ENCODE measurements around the gene STOML1. TPM values are rescaled to one million over a fixed set of nuclear protein-coding genes. Genes with fewer than 3 reads are reported as not detected.

STOML1 gene
- total and polyA plus RNA-seq, 10 of the 15 experiments (the other 5 are each of a cell fraction or from before 2014, with no cell fraction given) = 0.14 to 13.6 (median 8.3) TPM

DNA sequence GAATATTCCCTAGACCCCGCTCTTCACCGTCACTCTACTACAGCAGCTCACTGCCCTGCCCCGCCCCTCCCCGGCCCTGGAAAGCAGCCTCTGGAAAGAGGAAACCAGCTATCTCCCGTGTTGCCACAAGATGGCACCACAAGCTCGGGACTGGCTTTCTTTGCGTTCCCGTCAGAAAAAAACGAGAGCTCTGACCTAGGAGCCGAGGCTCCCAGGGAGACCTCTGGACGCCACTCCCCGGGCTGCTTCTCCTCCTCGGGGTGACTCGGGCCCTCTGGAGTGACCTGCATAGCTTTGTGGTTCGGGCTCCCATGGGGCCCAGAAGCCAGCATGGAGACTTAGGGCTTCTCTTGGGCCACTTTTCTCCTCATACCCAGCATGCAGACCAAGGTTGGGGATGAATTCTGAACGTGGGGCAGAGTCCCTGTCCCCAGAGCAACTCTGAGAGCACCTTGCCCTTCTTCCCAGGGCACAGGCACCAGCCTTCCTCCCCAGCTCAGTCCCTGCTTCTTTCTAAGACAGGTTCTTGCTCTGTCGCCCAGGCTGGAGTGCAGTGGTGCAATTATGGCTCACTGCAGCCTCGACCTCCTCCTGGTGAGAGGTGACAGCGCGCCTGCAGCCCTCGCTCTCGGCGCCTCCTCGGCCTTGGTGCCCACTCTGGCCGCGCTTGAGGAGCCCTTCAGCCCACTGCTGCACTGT, 19.0 kb downstream of the STOML1 start:
- no peak for DNase-seq (ENCODE audit: low read depth, low spot score)
- Histone ChIP-seq H3K27ac (ENCODE audit: control insufficient read depth, insufficient read depth) (no peak overlapping the region), H3K4me3 (no peak overlapping the region), H3K27me3 (replicated peaks in 1 of 2; ENCODE audit: control insufficient read depth in 2 of 2, insufficient read depth in 2 of 2, low read length in 1 of 2) (no peaks in the 10 kb centered on the region), H3K4me2 (ENCODE audit: control insufficient read depth, insufficient read depth) (peak overlapping the region; percentile 84), H3K9ac (ENCODE audit: control insufficient read depth, insufficient read depth, low read length) (peak overlapping the region; percentile 9; the same call in 1 of the 2 replicates), H2AFZ (ENCODE audit: control insufficient read depth, low read depth, low read length) (peak overlapping the region; percentile 87), H3K79me2 (ENCODE audit: control insufficient read depth, insufficient read depth, low read length) (no peaks in the 10 kb centered on the region), H4K20me1 (ENCODE audit: control insufficient read depth, insufficient read depth) (no peaks in the 10 kb centered on the region), H3K4me1 (ENCODE audit: control insufficient read depth, insufficient read depth, low read length) (peaks cover 6% of the 10 kb centered on the region; the same call in 1 of the 2 replicates), H3K36me3 (ENCODE audit: control insufficient read depth in 2 of 2, insufficient read depth in 2 of 2, low read length in 1 of 2) (no peaks in the 10 kb centered on the region), H3K9me3 (replicated peaks; ENCODE audit: control insufficient read depth, insufficient read depth, low read length) (no peaks in the 10 kb centered on the region; the same call in 2 of the 3 replicates)
- CTCF ChIA-PET = interaction anchor here (0.6 to 5.9 kb wide), 39 partner anchors 9 to 387 kb away, joined by 3 to 63 read pairs (median 6); partner anchors contain the start of genes PML, STOML1 and TBC1D21
- RAD21 ChIA-PET (ENCODE audit: unreplicated experiment) = interaction anchor here (0.6 to 2.7 kb wide), 31 partner anchors 9 to 394 kb away, joined by 3 to 28 read pairs (median 4); partner anchors contain the start of genes CYP11A1 and PML
- FAIRE-seq = peak; percentile 80
- ATAC-seq = peak; percentile 97
- POLR2A ChIA-PET = interaction anchor here (0.5 kb wide), 1 partner anchor 31 kb away, joined by 3 read pairs; no protein-coding TSS in a partner anchor
- in situ Hi-C loops (cut with MboI) (no loop called here), intact Hi-C loops (cut with micrococcal nuclease; ENCODE audit: unreplicated experiment) (loop anchor here (1.0 to 5.0 kb wide), 4 partner anchors 54 to 348 kb away; no protein-coding TSS in a partner anchor)
- no TSS peak for BruUV-seq (replicated peaks)
- SMC1A ChIA-PET (ENCODE audit: uncharacterized antibody, unreplicated experiment) = interaction anchor here (0.6 to 2.2 kb wide), 22 partner anchors 9 to 826 kb away, joined by 3 to 18 read pairs (median 4); partner anchors contain the start of gene PML
- WGBS (ENCODE audit: insufficient coverage, insufficient replicate concordance, low lambda C conversion rate, missing lambda C conversion rate) = 22% methylated on average over 26 of the region's 26 CpGs
- TF ChIP-seq, protein P1, sequence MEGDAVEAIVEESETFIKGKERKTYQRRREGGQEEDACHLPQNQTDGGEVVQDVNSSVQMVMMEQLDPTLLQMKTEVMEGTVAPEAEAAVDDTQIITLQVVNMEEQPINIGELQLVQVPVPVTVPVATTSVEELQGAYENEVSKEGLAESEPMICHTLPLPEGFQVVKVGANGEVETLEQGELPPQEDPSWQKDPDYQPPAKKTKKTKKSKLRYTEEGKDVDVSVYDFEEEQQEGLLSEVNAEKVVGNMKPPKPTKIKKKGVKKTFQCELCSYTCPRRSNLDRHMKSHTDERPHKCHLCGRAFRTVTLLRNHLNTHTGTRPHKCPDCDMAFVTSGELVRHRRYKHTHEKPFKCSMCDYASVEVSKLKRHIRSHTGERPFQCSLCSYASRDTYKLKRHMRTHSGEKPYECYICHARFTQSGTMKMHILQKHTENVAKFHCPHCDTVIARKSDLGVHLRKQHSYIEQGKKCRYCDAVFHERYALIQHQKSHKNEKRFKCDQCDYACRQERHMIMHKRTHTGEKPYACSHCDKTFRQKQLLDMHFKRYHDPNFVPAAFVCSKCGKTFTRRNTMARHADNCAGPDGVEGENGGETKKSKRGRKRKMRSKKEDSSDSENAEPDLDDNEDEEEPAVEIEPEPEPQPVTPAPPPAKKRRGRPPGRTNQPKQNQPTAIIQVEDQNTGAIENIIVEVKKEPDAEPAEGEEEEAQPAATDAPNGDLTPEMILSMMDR (IDR thresholded peaks at IDR 0.05 in 2 of 3, conservative IDR thresholded peaks at IDR 0.05 in 1 of 3; ENCODE audit: control insufficient read depth in 2 of 3, extremely low read depth in 1 of 3, insufficient read depth in 1 of 3, low read depth in 3 of 3, low read length in 3 of 3) = peak; percentile 89 to 99 (median 93); a peak in 5 of 6 replicates
- TF ChIP-seq SIX5 (IDR thresholded peaks at IDR 0.05; ENCODE audit: low read depth, low read length, severe bottlenecking) (no peak), SMC3 (IDR thresholded peaks at IDR 0.05; ENCODE audit: borderline replicate concordance, low read length) (peak; percentile 86), POU2F2 (IDR thresholded peaks at IDR 0.05; ENCODE audit: borderline replicate concordance, low read depth, low read length) (peak; percentile 39; the same call in 1 of the 3 replicates), MEF2A (IDR thresholded peaks at IDR 0.05; ENCODE audit: insufficient read depth, low read depth, low read length) (0 out of 2 replicates have a peak, but pooled peaks have one; percentile 12), YY1 (IDR thresholded peaks at IDR 0.05; ENCODE audit: low read depth, low read length) (peak; percentile 77), HCFC1 (IDR thresholded peaks at IDR 0.05; ENCODE audit: low read length) (peak; percentile 47; the same call in 1 of the 2 replicates), SP1 (IDR thresholded peaks at IDR 0.05; ENCODE audit: low read depth, low read length) (peak; percentile 13), RAD21 (IDR thresholded peaks at IDR 0.05; ENCODE audit: insufficient read depth, low read depth, low read length) (peak; percentile 98), RAD51 (IDR thresholded peaks at IDR 0.05) (no peak), ZZZ3 (IDR thresholded peaks at IDR 0.05; ENCODE audit: control insufficient read depth, insufficient read length, low read depth) (no peak), ZNF384 (IDR thresholded peaks at IDR 0.05; ENCODE audit: borderline replicate concordance, low read depth, low read length) (peak; percentile 84), STAT1 (conservative IDR thresholded peaks at IDR 0.05) (0 out of 2 replicates have a peak, but pooled peaks have one; percentile 28), SPI1 (IDR thresholded peaks at IDR 0.05; ENCODE audit: borderline replicate concordance, insufficient read depth, low read depth, low read length) (peak; percentile 62; the same call in 1 of the 2 replicates), TCF3 (IDR thresholded peaks at IDR 0.05; ENCODE audit: borderline replicate concordance, insufficient read depth, low read depth, low read length) (no peak), PAX5 (IDR thresholded peaks at IDR 0.05; ENCODE audit: borderline replicate concordance, low read depth, low read length) (peak; percentile 72; the same call in 1 of the 2 replicates), YBX1 (IDR thresholded peaks at IDR 0.05) (no peak)
- TF ChIP-seq, protein P2, sequence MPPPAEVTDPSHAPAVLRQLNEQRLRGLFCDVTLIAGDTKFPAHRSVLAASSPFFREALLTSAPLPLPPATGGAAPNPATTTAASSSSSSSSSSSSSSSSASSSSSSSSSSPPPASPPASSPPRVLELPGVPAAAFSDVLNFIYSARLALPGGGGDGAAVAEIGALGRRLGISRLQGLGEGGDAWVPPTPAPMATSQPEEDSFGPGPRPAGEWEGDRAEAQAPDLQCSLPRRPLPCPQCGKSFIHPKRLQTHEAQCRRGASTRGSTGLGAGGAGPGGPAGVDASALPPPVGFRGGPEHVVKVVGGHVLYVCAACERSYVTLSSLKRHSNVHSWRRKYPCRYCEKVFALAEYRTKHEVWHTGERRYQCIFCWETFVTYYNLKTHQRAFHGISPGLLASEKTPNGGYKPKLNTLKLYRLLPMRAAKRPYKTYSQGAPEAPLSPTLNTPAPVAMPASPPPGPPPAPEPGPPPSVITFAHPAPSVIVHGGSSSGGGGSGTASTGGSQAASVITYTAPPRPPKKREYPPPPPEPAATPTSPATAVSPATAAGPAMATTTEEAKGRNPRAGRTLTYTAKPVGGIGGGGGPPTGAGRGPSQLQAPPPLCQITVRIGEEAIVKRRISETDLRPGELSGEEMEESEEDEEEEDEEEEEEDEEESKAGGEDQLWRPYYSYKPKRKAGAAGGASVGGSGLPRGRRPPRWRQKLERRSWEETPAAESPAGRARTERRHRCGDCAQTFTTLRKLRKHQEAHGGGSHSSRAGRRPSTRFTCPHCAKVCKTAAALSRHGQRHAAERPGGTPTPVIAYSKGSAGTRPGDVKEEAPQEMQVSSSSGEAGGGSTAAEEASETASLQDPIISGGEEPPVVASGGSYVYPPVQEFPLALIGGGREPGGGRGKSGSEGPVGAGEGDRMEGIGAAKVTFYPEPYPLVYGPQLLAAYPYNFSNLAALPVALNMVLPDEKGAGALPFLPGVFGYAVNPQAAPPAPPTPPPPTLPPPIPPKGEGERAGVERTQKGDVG (CRISPR knock-in tag; IDR thresholded peaks at IDR 0.05) = no peak
